GM06990 (cell line): Measurements from ENCODE around the gene INTS1.

Experiments used
- DNase-seq: peaks from one replicate; pipeline ENCODE4 v3.0.0-alpha.2; 2011; ENCODE audit not compliant: insufficient read length; ENCODE audit errors: extremely low read depth
- H3K27me3 ChIP-seq: replicated peaks from 2 replicates; pipeline ENCODE4 v1.6.0; 2011; ENCODE audit warnings: low read length; ENCODE audit not compliant: control insufficient read depth, insufficient read depth
- H3K36me3 ChIP-seq: 2 replicates; pipeline ENCODE4 v1.5.1; 2011; ENCODE audit warnings: low read length; ENCODE audit not compliant: control insufficient read depth, insufficient read depth
- H3K4me3 ChIP-seq: replicated peaks from 2 replicates; pipeline ENCODE4 v1.5.1; 2011; ENCODE audit warnings: low read depth, mild to moderate bottlenecking, control low read depth, low read length
- CTCF ChIP-seq: IDR thresholded peaks from 2 replicates; pipeline ENCODE4 v1.5.1; 2011; ENCODE audit warnings: low read length, control low read depth, mild to moderate bottlenecking, inconsistent platforms; ENCODE audit not compliant: insufficient read depth, poor library complexity, severe bottlenecking

The INTS1 gene

GRCh38 chr7:1458683-1459511 lies 45.3 kb downstream of the INTS1 start, which contains the start of gene MICALL2:
Gene MICALL2, minus strand, starts transcription at chr7:1459470. Its CDS starts 144 bp downstream, at chr7:1459326.
- no peak for TF ChIP-seq CTCF
- peak within 1 kb of the TSS; percentile 70 for H3K4me3 ChIP-seq
- H3K27me3 ChIP-seq: no peaks in the 10 kb centered on the region; the same call in 1 of the 2 replicates
- no peak for DNase-seq
- no peaks in the 10 kb centered on the region for H3K36me3 ChIP-seq

DNA sequence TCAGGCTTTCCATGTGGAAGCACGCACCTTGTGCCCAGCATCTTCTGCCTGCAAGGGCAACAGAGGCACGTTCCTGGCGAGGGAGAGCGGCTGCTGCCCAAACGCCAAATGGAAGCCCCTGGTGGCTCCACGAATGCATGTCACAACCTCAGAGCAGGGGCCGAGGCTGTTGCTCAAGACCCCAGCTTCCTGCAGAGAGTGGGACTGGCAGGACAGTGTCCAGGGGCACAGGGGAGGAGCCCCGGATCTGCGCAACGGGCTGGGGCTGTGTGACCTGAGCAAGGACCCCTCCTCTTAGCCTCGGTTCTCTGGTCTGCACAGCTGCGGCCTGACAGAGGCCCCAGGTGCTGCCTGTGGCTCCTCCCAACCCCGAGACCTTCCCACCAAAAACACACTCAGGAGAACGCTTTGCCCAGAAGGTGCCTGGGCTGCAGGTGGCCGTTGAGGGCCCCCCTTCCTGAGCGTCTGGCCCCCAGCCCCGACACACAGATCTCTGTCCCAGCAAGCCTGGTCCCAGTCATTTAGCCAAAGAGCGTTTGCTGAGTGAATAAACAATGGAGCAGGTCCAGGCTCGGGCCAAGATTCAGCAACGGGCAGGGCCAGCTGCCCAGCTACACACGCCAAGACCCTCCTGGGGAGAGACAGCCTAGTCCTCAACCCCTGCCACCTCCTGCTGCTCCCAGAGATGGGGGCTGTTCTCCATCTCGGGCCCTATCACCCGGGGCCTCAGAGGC lies 46.1 kb downstream of the INTS1 start:
- Histone ChIP-seq H3K27me3 (no peaks in the 10 kb centered on the region; the same call in 1 of the 2 replicates), H3K36me3 (no peaks in the 10 kb centered on the region), H3K4me3 (no peak overlapping the region; the same call in 1 of the 2 replicates)
- DNase-seq: no peak
- no peak for TF ChIP-seq CTCF

GRCh38 chr7:1457059-1457948 lies 46.9 kb downstream of the INTS1 start:
- DNase-seq: no peak
- no peaks in the 10 kb centered on the region for H3K36me3 ChIP-seq
- no peak overlapping the region for H3K4me3 ChIP-seq
- no peak for TF ChIP-seq CTCF
- no peaks in the 10 kb centered on the region; the same call in 1 of the 2 replicates for H3K27me3 ChIP-seq

DNA sequence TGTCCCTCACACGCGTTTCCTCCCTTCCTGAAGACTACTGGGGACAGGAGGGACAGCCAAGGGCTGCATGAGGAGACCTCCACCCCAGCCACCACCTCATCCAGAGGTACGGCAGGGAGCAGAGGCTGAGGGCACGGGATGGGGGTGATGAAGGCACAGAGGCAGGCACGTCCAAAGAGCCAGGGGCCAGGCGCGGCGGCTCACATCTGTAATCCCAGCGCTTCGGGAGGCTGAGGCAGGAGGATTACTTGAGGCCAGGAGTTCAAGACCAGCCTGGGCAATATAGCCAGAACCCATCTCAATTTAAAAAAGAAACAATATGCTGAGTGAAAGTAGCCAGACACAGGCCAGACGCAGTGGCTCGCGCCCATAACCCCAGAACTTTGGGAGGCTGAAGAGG lies 48.2 kb downstream of the INTS1 start:
- Histone ChIP-seq H3K27me3 (no peaks in the 10 kb centered on the region; the same call in 1 of the 2 replicates), H3K4me3 (no peak overlapping the region), H3K36me3 (no peaks in the 10 kb centered on the region)
- no peak for TF ChIP-seq CTCF
- DNase-seq: no peak

GRCh38 chr7:1455241-1455939 lies 48.8 kb downstream of the INTS1 start:
- Histone ChIP-seq H3K27me3 (no peaks in the 10 kb centered on the region; the same call in 1 of the 2 replicates), H3K4me3 (no peak overlapping the region), H3K36me3 (no peaks in the 10 kb centered on the region)
- no peak for TF ChIP-seq CTCF
- DNase-seq: no peak
